Lower lobe of right lung (tissue), 2 donors: ENCODE data around the gene USP37. TPM values are rescaled to one million over a fixed set of nuclear protein-coding genes. Genes with fewer than 3 reads are reported as not detected.
A peak's percentile ranks its signal among the peaks of the same experiment; 100 is the strongest.

ENCODE experiments used
- ATAC-seq, 2 donors: fragments of 200-7000 bp; cut with Tn5 transposase; one replicate each; pipeline ENCODE4 v1.9.1; 2020 to 2022; ENCODE audit warnings: mild to moderate bottlenecking in 2 of 2, moderate library complexity in 2 of 2
- DNase-seq: peaks from one replicate; pipeline ENCODE4 v3.0.0-alpha.2; 2020
- H3K27ac ChIP-seq: fragments of 200-600 bp; one replicate; pipeline ENCODE4 v1.8.0; 2022
- H3K27me3 ChIP-seq: fragments of 200-600 bp; one replicate; pipeline ENCODE4 v1.8.0; 2022; ENCODE audit warnings: low read depth
- H3K36me3 ChIP-seq: fragments of 200-600 bp; one replicate; pipeline ENCODE4 v1.8.0; 2022; ENCODE audit warnings: mild to moderate bottlenecking
- H3K4me1 ChIP-seq: fragments of 200-600 bp; one replicate; pipeline ENCODE4 v1.8.0; 2022
- H3K4me3 ChIP-seq: fragments of 200-600 bp; one replicate; pipeline ENCODE4 v1.8.0; 2022; ENCODE audit warnings: mild to moderate bottlenecking
- H3K9me3 ChIP-seq: fragments of 200-600 bp; one replicate; pipeline ENCODE4 v1.8.0; 2022
- CTCF ChIP-seq: fragments of 200-600 bp; IDR thresholded peaks from one replicate; pipeline ENCODE4 v1.8.0; 2022; ENCODE audit warnings: antibody characterized with exemption, mild to moderate bottlenecking
- intact Hi-C: fragments of 100-400 bp; cut with DNase I; formaldehyde crosslinking; loops from one replicate; pipeline ENCODE4 v1.11.0; 2022
- total RNA-seq: library from RNA; stranded (reverse); fragmentation: NEBNext Ultra II Directional; extraction: Animal tissue kit (Norgen Biotek cat#: 25700); gene quantifications from one replicate; pipeline ENCODE4 v1.2.1, GENCODE V29; 2021
- donor health status: DM: no; HTN: yes; CAD: no; lungs with severe emphysema.

Gene USP37
- total RNA-seq, 1 donor from 2014 or later, result 13.2 TPM

- Histone ChIP-seq H3K4me1 (no peaks in the 10 kb centered on the region), H3K27ac (no peak overlapping the region), H3K9me3 (no peaks in the 10 kb centered on the region), H3K4me3 (no peak overlapping the region), H3K36me3 (peaks cover 59% of the 10 kb centered on the region), H3K27me3 (no peaks in the 10 kb centered on the region)
- TF ChIP-seq CTCF, result no peak
- DNase-seq, result no peak
- ATAC-seq, result no peak
- intact Hi-C loops, result no loop called here
Observed at GRCh38 chr2:218523651-218524050, 44.5 kb downstream of the USP37 start.

GRCh38 chr2:218518876-218519275, 49.3 kb downstream of the USP37 start:
- peaks cover 22% of the 10 kb centered on the region for H3K36me3 ChIP-seq
- no peaks in the 10 kb centered on the region for H3K9me3 ChIP-seq
- no peak overlapping the region for H3K27ac ChIP-seq
- no peak overlapping the region for H3K4me3 ChIP-seq
- no peak for TF ChIP-seq CTCF
- DNase-seq, result no peak
- ATAC-seq, result no peak
- no peaks in the 10 kb centered on the region for H3K4me1 ChIP-seq
- no peaks in the 10 kb centered on the region for H3K27me3 ChIP-seq
- intact Hi-C loops, result no loop called here

- Histone ChIP-seq H3K4me1 (no peaks in the 10 kb centered on the region), H3K4me3 (no peak overlapping the region), H3K27ac (no peak overlapping the region), H3K36me3 (peaks cover 12% of the 10 kb centered on the region), H3K9me3 (no peaks in the 10 kb centered on the region), H3K27me3 (no peaks in the 10 kb centered on the region)
- TF ChIP-seq CTCF, result no peak
- ATAC-seq, result no peak
- no peak for DNase-seq
- intact Hi-C loops, result no loop called here
Observed at GRCh38 chr2:218517434-218518206, 50.5 kb downstream of the USP37 start.

- no peaks in the 10 kb centered on the region for H3K27me3 ChIP-seq
- intact Hi-C loops, result no loop called here
- H3K9me3 ChIP-seq, result no peaks in the 10 kb centered on the region
- no peaks in the 10 kb centered on the region for H3K4me1 ChIP-seq
- no peak overlapping the region for H3K4me3 ChIP-seq
- peaks cover 4% of the 10 kb centered on the region for H3K36me3 ChIP-seq
- DNase-seq (no peak), ATAC-seq (peak in 1 of 2 donors; percentile 67)
- no peak overlapping the region for H3K27ac ChIP-seq
- peak; percentile 46 for TF ChIP-seq CTCF
Observed at GRCh38 chr2:218516614-218517013, 51.5 kb downstream of the USP37 start.

GRCh38 chr2:218513676-218514075, 54.5 kb downstream of the USP37 start:
- Histone ChIP-seq H3K27ac (no peak overlapping the region), H3K9me3 (no peaks in the 10 kb centered on the region), H3K4me3 (no peak overlapping the region), H3K4me1 (no peaks in the 10 kb centered on the region), H3K27me3 (no peaks in the 10 kb centered on the region), H3K36me3 (peaks cover 11% of the 10 kb centered on the region)
- ATAC-seq, result no peak
- no peak for DNase-seq
- intact Hi-C loops, result no loop called here
- TF ChIP-seq CTCF, result no peak
